Upper lobe of right lung (tissue), 1 donor: ENCODE measurements around the gene DYNC2LI1. TPM values are rescaled to one million over a fixed set of nuclear protein-coding genes. Genes with fewer than 3 reads are reported as not detected.

Source experiments
- ATAC-seq: fragments of 200-7000 bp; cut with Tn5 transposase; one replicate; pipeline ENCODE4 v1.9.1; 2020; ENCODE audit warnings: mild to moderate bottlenecking, moderate library complexity
- DNase-seq: peaks from one replicate; pipeline ENCODE4 v3.0.0-alpha.2; 2020
- H3K27ac ChIP-seq: fragments of 200-600 bp; one replicate; pipeline ENCODE4 v1.8.0; 2022
- H3K27me3 ChIP-seq: fragments of 200-600 bp; one replicate; pipeline ENCODE4 v1.8.0; 2022; ENCODE audit warnings: mild to moderate bottlenecking
- H3K36me3 ChIP-seq: fragments of 200-600 bp; one replicate; pipeline ENCODE4 v1.8.0; 2022
- H3K4me1 ChIP-seq: fragments of 200-600 bp; one replicate; pipeline ENCODE4 v1.8.0; 2022
- H3K4me3 ChIP-seq: fragments of 200-600 bp; one replicate; pipeline ENCODE4 v1.8.0; 2022; ENCODE audit warnings: mild to moderate bottlenecking
- H3K9me3 ChIP-seq: fragments of 200-600 bp; one replicate; pipeline ENCODE4 v1.8.0; 2022
- intact Hi-C: fragments of 100-400 bp; cut with DNase I; formaldehyde crosslinking; loops from one replicate; pipeline ENCODE4 v1.11.0; 2022
- total RNA-seq: library from RNA; stranded (reverse); fragmentation: NEBNext Ultra II Directional; extraction: Animal tissue kit (Norgen Biotek cat#: 25700); gene quantifications from one replicate; pipeline ENCODE4 v1.2.1, GENCODE V29; 2021
- TF ChIP-seq, protein P1 (sequence below): fragments of 200-600 bp; IDR thresholded peaks from one replicate; pipeline ENCODE4 v1.8.0; 2022; ENCODE audit warnings: antibody characterized with exemption
- donor health status: DM: no; HTN: yes; CAD: no; lungs with severe emphysema.

DYNC2LI1 gene
- total RNA-seq, 1 donor from 2014 or later: 22.4 TPM

DNA sequence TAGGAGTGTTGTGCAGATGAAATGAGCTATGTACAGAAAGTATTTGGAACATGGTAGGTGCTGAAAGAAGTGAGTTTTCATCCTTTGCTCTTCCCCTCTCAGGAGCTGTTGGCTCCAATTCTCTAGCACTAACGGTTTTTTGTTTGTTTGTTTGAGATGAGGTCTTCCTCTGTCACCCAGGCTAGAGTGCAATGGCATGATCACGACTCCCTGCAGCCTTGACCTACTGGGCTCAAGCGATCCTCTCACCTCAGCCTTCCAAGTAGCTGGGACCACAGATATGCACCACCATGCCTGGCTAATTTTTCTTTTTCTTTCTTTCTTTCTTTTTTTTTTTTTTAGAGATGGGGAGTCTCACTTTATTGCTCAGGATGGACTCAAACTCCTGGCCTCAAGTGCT, 52.0 kb downstream of the DYNC2LI1 start:
- Histone ChIP-seq H3K4me3 (no peak overlapping the region), H3K27me3 (peaks cover under 1% of the 10 kb centered on the region), H3K9me3 (no peaks in the 10 kb centered on the region), H3K36me3 (no peaks in the 10 kb centered on the region), H3K27ac (no peak overlapping the region), H3K4me1 (no peaks in the 10 kb centered on the region)
- no peak for DNase-seq
- TF ChIP-seq, protein P1, sequence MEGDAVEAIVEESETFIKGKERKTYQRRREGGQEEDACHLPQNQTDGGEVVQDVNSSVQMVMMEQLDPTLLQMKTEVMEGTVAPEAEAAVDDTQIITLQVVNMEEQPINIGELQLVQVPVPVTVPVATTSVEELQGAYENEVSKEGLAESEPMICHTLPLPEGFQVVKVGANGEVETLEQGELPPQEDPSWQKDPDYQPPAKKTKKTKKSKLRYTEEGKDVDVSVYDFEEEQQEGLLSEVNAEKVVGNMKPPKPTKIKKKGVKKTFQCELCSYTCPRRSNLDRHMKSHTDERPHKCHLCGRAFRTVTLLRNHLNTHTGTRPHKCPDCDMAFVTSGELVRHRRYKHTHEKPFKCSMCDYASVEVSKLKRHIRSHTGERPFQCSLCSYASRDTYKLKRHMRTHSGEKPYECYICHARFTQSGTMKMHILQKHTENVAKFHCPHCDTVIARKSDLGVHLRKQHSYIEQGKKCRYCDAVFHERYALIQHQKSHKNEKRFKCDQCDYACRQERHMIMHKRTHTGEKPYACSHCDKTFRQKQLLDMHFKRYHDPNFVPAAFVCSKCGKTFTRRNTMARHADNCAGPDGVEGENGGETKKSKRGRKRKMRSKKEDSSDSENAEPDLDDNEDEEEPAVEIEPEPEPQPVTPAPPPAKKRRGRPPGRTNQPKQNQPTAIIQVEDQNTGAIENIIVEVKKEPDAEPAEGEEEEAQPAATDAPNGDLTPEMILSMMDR: no peak
- no peak for ATAC-seq
- intact Hi-C loops: no loop called here

DNA sequence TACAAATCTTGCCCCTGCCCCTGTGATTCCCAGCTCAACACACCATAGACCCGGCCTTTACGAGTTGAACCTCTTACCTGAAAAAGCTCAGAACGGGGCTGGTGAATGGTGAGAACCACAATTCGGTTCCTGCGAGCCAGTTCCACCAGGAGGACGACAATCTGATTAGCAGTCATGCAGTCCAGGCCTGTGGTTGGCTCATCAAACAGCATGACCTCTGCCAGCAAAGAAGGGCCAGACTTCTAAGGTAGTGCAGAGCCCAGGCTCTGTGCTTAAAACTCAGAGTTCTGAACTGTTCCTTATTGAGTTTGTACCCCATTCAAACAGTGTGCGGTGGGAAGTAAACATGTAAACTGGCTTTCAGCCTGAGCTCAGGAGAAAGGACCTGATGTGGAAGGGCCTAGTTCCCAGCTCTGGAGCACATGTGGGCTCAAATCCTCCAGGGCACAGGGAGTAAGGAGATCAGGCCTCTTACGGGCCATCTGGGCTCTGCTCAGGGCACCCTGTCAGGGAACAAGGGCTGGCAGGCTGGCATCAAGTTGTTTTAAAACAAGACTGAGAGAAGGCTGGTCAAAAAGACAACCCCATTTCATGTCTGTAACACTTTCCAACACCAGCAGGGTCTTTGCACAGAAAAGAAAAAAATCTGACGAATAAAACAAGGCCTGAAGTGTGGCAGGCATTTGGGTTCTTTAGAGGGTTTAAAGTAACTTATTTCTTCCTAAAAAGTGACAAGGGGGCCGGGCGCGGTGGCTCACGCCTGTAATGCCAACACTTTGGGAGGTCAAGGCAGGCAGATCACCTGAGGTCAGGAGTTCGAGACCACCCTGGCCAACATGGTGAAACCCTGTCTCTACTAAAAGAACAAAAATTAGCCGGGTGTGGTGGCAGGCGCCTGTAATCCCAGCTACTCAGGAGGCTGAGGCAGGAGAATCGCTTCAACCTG, 52.7 kb downstream of the DYNC2LI1 start:
- peaks cover 7% of the 10 kb centered on the region for H3K27me3 ChIP-seq
- TF ChIP-seq, protein P1: no peak
- intact Hi-C loops: no loop called here
- no peak for ATAC-seq
- H3K27ac ChIP-seq: no peak overlapping the region
- DNase-seq: no peak
- no peak overlapping the region for H3K4me3 ChIP-seq
- H3K9me3 ChIP-seq: no peaks in the 10 kb centered on the region
- no peaks in the 10 kb centered on the region for H3K36me3 ChIP-seq
- H3K4me1 ChIP-seq: no peaks in the 10 kb centered on the region

DNA sequence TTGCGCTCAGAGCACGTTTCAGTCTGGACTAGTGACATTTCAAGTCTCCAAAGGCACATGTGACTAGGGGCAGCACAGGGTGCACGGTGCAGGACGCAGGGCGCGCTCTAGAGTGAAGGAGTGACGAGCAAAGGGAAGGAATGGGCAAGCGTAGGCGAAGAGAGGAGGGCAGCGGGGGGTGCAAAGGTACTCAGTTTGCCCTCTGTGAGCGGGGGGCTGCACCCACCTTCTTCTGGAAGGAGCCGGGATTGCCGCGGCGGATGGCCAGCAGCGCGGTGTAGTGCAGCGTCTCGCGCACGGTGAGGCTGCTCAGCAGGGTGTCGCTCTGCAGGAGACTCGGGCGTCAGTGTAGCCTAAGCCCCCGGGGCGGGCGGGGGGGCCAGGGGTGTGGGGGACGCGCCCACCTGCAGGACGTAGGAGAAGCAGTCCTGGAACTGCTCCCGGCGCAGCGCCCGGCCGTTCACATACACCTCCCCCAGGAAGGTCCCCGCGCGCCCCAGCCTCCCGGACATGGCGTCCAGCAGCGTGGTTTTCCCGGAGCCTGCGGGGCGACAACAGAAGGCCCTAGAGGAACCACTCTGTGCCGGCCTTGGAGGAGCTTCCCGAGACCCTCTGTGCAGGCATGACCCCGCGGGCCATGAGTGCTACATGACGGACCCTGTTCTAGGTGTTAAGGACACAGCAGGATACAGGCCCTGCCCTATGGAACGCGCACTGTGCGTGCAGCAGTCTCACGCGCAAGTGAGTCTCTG, 57.9 kb downstream of the DYNC2LI1 start:
- intact Hi-C loops: no loop called here
- TF ChIP-seq, protein P1: no peak
- ATAC-seq: peak; percentile 37
- Histone ChIP-seq H3K27me3 (peaks cover 18% of the 10 kb centered on the region), H3K4me3 (peak overlapping the region; percentile 21), H3K36me3 (no peaks in the 10 kb centered on the region), H3K4me1 (no peaks in the 10 kb centered on the region), H3K27ac (no peak overlapping the region), H3K9me3 (no peaks in the 10 kb centered on the region)
- no peak for DNase-seq

DNA sequence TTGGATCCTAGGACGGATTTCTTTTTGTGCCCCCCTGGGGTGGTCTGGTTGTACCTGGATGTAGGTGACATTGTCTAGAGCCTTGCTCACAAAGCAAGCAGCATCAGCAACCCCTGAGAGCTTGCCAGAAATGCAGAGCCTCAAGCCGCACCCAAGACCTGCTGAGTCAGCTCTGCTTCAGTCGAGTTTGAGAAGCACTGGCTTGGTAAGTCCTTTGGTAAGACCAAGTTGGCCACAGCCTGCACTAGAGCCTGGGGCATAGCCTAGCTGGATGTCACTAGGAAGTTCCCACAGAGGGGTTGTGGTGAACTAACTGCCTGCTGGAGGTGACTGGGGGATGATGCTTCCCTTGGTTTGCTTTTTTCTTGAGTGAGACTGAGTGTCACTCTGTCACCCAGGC, 58.6 kb downstream of the DYNC2LI1 start:
- H3K9me3 ChIP-seq: no peaks in the 10 kb centered on the region
- no peaks in the 10 kb centered on the region for H3K36me3 ChIP-seq
- H3K4me1 ChIP-seq: no peaks in the 10 kb centered on the region
- ATAC-seq: no peak
- H3K27me3 ChIP-seq: peaks cover 18% of the 10 kb centered on the region
- H3K27ac ChIP-seq: no peak overlapping the region
- no peak for DNase-seq
- intact Hi-C loops: no loop called here
- TF ChIP-seq, protein P1: no peak
- H3K4me3 ChIP-seq: no peak overlapping the region

DNA sequence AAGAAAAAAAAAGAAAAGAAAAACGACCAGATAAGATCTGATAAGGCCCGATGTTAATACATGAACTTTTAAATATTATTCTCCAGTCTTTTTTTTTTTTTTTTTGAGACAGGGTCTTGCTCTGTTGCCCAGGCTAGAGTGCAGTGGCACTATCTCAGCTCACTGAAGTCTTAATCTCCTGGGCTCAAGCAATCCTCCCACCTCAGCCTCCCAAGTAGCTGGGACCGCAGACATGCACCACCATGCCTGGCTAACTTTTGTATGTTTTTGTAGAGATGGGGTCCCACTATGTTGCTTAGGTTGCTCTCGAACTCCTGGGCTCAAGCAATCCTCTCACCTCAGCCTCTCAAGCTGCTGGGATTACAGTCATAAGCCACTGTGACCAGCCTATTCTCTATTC, 63.2 kb downstream of the DYNC2LI1 start:
- Histone ChIP-seq H3K36me3 (no peaks in the 10 kb centered on the region), H3K27me3 (peaks cover 7% of the 10 kb centered on the region), H3K27ac (no peak overlapping the region), H3K4me1 (no peaks in the 10 kb centered on the region), H3K4me3 (no peak overlapping the region), H3K9me3 (no peaks in the 10 kb centered on the region)
- DNase-seq: no peak
- intact Hi-C loops: no loop called here
- TF ChIP-seq, protein P1: no peak
- no peak for ATAC-seq
